HG03175 (cell line): Measurements from ENCODE around the gene ZC2HC1C.

Source experiments
- ATAC-seq: cut with Tn5 transposase; IDR thresholded peaks from one replicate; pipeline ENCODE4 v1.9.1; 2021; ENCODE audit warnings: mild to moderate bottlenecking, moderate library complexity; ENCODE audit not compliant: unreplicated experiment

The ZC2HC1C gene

DNA sequence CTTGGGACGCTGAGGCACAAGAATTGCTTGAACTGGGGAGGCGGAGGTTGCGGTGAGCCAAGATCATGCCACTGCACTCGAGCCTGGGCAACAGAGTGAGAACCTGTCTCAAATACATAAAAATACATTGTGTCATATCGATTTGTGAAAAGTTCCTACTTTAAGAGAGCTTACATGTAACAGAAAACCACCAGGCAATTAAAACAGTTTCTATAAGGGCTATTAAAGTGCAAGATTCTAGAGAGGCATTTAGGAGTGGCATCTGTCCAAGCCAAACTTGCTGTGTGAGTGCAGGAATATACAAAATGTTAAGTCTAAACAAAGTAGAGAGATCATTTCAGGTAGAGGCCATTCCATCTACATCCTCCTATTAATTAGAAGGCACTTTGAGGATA lies 59.2 kb downstream of the ZC2HC1C start:
- no peak for ATAC-seq
